Progenitor cell of endocrine pancreas (in vitro differentiated cells): ENCODE data around the gene MMP14. TPM values are rescaled to one million over a fixed set of nuclear protein-coding genes. Genes with fewer than 3 reads are reported as not detected.

Experiments
- DNase-seq: peaks from one replicate; pipeline ENCODE4 v3.0.0; 2021; ENCODE audit warnings: low spot score; ENCODE audit not compliant: unreplicated experiment
- H3K27ac Mint-ChIP-seq: 2 replicates; pipeline ENCODE4 v1.8.0; 2021; ENCODE audit warnings: mild to moderate bottlenecking, moderate library complexity, mixed read lengths
- H3K27me3 Mint-ChIP-seq: 2 replicates; pipeline ENCODE4 v1.8.0; 2021; ENCODE audit warnings: mixed read lengths
- H3K36me3 Mint-ChIP-seq: 2 replicates; pipeline ENCODE4 v1.8.0; 2022; ENCODE audit warnings: mixed read lengths; ENCODE audit not compliant: insufficient read depth
- H3K4me1 Mint-ChIP-seq: 2 replicates; pipeline ENCODE4 v1.8.0; 2021; ENCODE audit warnings: low read depth, mixed read lengths
- H3K4me3 Mint-ChIP-seq: 2 replicates; pipeline ENCODE4 v1.8.0; 2021; ENCODE audit warnings: low read depth, mild to moderate bottlenecking, moderate library complexity, mixed read lengths
- H3K9me3 Mint-ChIP-seq: 2 replicates; pipeline ENCODE4 v1.8.0; 2021; ENCODE audit warnings: low read depth, mixed read lengths
- total RNA-seq: library from RNA; stranded (reverse); gene quantifications from 2 replicates; pipeline ENCODE4 v1.2.1, GENCODE V29; 2021
- TF ChIP-seq, protein P1 (sequence below): fragments of 200-600 bp; sonication (generic); IDR thresholded peaks from one replicate; pipeline ENCODE4 v1.5.0; 2021; ENCODE audit warnings: antibody characterized with exemption, mild to moderate bottlenecking; ENCODE audit not compliant: unreplicated experiment

MMP14 gene
- total RNA-seq, 1 donor from 2014 or later: 209 TPM

- Mint-ChIP-seq H3K9me3 (no peaks in the 10 kb centered on the region), H3K4me3 (no peak overlapping the region), H3K4me1 (no peaks in the 10 kb centered on the region), H3K27ac (no peak overlapping the region), H3K36me3 (no peaks in the 10 kb centered on the region), H3K27me3 (no peaks in the 10 kb centered on the region)
- TF ChIP-seq, protein P1, sequence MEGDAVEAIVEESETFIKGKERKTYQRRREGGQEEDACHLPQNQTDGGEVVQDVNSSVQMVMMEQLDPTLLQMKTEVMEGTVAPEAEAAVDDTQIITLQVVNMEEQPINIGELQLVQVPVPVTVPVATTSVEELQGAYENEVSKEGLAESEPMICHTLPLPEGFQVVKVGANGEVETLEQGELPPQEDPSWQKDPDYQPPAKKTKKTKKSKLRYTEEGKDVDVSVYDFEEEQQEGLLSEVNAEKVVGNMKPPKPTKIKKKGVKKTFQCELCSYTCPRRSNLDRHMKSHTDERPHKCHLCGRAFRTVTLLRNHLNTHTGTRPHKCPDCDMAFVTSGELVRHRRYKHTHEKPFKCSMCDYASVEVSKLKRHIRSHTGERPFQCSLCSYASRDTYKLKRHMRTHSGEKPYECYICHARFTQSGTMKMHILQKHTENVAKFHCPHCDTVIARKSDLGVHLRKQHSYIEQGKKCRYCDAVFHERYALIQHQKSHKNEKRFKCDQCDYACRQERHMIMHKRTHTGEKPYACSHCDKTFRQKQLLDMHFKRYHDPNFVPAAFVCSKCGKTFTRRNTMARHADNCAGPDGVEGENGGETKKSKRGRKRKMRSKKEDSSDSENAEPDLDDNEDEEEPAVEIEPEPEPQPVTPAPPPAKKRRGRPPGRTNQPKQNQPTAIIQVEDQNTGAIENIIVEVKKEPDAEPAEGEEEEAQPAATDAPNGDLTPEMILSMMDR: no peak
- no peak for DNase-seq
These were observed 28.6 kb downstream of the MMP14 start for GRCh38 chr14:22864979-22865378.

- no peaks in the 10 kb centered on the region for H3K27me3 Mint-ChIP-seq
- H3K36me3 Mint-ChIP-seq: no peaks in the 10 kb centered on the region
- no peaks in the 10 kb centered on the region for H3K9me3 Mint-ChIP-seq
- no peak overlapping the region for H3K27ac Mint-ChIP-seq
- no peak overlapping the region for H3K4me3 Mint-ChIP-seq
- H3K4me1 Mint-ChIP-seq: peaks cover 4% of the 10 kb centered on the region
- no peak for DNase-seq
- TF ChIP-seq, protein P1: peak; percentile 28
These were observed 29.3 kb downstream of the MMP14 start for GRCh38 chr14:22865424-22866405.

GRCh38 chr14:22866874-22867273 lies 30.5 kb downstream of the MMP14 start:
- H3K36me3 Mint-ChIP-seq: no peaks in the 10 kb centered on the region

GRCh38 chr14:22870811-22871223 lies 34.4 kb downstream of the MMP14 start:
- H3K9me3 Mint-ChIP-seq: no peaks in the 10 kb centered on the region
- H3K4me3 Mint-ChIP-seq: peak overlapping the region; percentile 91
- H3K4me1 Mint-ChIP-seq: peaks cover 14% of the 10 kb centered on the region
- H3K27ac Mint-ChIP-seq: peak overlapping the region; percentile 100
- no peak for DNase-seq
- TF ChIP-seq, protein P1: no peak
- peaks cover 6% of the 10 kb centered on the region for H3K36me3 Mint-ChIP-seq
- no peaks in the 10 kb centered on the region for H3K27me3 Mint-ChIP-seq

More at GRCh38 chr14:22866874-22867273, 30.5 kb downstream of the MMP14 start:
- no peak for DNase-seq
- Mint-ChIP-seq H3K4me1 (peaks cover 9% of the 10 kb centered on the region), H3K27ac (no peak overlapping the region), H3K9me3 (no peaks in the 10 kb centered on the region), H3K4me3 (no peak overlapping the region), H3K27me3 (no peaks in the 10 kb centered on the region)
- TF ChIP-seq, protein P1: no peak

DNA sequence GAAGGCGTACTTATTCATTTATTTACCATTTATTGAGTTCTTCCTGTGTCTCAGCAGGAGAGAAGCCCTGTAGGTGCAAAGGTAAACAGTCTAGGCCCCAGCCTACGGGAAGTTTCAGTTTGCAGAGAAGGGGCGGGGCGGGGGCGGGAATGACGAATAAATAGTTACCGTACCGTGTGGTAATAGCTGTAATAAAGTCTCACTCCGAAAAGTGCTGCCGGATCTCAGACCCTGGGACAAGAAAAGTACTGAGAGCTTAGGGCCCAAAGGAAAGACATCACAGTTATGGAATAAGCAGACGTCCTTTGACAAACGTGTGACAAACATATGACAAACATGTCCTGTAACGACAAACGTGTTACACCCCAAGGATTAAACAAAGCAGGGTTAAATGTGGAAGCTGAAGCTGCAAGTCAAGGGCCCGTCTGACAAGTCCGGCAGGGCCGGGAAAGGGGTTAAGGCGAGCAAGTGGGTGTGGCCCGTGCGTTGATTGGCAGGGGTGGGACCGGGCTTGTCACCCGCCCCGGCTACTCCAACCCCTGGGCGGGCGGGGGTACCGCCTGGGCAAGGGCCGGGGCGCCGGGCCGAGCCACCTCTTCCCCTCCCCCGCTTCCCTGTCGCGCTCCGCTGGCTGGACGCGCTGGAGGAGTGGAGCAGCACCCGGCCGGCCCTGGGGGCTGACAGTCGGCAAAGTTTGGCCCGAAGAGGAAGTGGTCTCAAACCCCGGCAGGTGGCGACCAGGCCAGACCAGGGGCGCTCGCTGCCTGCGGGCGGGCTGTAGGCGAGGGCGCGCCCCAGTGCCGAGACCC lies 35.0 kb downstream of the MMP14 start, which contains the start of gene LRP10:
Gene LRP10 (plus strand): TSS at position 517 of the 809 bp plus-strand sequence. CDS start 564 bp downstream, outside the sequence.
- H3K27ac Mint-ChIP-seq: peak within 1 kb of the TSS; percentile 100
- DNase-seq: peak; percentile 85
- H3K27me3 Mint-ChIP-seq: no peaks in the 10 kb centered on the region
- H3K9me3 Mint-ChIP-seq: no peaks in the 10 kb centered on the region
- H3K4me3 Mint-ChIP-seq: peak within 1 kb of the TSS; percentile 91
- H3K36me3 Mint-ChIP-seq: peaks cover 9% of the 10 kb centered on the region
- TF ChIP-seq, protein P1: no peak
- H3K4me1 Mint-ChIP-seq: peaks cover 14% of the 10 kb centered on the region
